Stimulated activated CD4-positive, alpha-beta T cell treated with anti-CD3 and anti-CD28 coated beads, Interleukin-1b, Interleukin-23, amount 100 ng/mL, for 48 hours (primary cell): Measurements from ENCODE around the gene KCNC4.

Experiments
- DNase-seq: peaks from one replicate; pipeline ENCODE4 v3.0.0-alpha.2; 2020

Gene KCNC4

DNA sequence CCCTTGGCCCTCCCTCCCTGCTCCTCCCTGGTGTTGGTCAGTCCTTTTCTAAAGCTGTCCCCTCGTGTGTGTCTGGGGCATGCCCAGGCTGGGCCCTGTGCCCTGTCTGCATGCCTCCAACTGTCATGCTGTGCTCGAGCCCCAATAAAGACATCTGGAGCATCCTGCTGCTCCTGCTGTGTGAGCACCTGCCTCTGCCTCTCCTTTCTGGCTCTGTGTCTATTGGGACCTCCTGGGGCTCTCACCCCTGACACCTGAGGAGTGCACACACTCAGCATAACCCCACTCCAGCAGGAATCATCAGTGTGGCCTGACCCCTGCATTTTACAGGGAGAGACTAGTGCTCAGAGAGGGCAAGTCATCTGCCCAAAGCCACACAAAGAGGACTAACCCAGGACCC, 23.7 kb downstream of the KCNC4 start:
- no peak for DNase-seq

- DNase-seq: no peak
These were observed 24.6 kb downstream of the KCNC4 start for GRCh38 chr1:110234691-110235090.

GRCh38 chr1:110235181-110235833, 25.2 kb downstream of the KCNC4 start:
- DNase-seq: no peak

DNA sequence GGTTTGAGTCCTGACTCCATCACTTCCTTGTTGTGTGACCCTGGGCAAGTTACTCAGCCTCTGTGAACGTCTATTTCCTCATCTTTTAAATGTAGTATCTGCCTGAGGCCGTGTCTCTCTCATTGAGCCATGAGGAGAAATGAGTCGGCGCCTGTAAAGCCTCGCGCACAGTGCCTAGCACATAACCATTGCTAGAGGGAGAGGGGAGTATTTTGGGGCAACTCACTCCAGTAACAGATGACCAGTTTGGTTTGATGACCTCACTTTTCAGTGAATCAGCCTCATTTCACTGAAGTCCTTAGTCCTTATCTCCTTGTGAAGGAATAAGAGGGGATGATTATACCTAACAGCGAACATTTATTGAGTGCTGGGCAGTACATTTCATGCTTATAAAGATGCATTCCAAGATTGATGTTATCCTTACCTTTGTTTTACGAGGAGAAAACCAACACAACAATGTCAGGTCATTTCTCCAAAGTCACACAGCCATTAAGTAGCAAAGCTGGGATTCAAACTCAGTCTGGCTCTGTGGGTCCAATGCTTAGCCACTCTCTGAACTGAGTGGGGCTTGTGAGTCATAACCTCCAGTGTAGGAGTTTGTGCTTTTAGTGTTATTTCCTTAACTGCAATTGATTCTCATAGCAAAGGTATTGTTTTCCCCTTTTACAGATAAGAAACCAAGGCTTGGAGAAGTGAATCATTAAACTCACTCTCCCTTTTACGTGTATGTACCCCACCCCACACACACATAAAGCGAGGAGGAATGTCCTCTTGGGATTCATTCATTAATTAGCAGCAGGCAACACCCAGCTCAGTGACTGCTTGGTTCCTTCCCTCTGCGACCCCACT, 25.9 kb downstream of the KCNC4 start:
- DNase-seq: peak; percentile 84

GRCh38 chr1:110237386-110238152, 27.5 kb downstream of the KCNC4 start:
- DNase-seq: no peak

GRCh38 chr1:110239441-110240430, 29.6 kb downstream of the KCNC4 start:
- no peak for DNase-seq

GRCh38 chr1:110240476-110241210, 30.5 kb downstream of the KCNC4 start:
- no peak for DNase-seq

DNA sequence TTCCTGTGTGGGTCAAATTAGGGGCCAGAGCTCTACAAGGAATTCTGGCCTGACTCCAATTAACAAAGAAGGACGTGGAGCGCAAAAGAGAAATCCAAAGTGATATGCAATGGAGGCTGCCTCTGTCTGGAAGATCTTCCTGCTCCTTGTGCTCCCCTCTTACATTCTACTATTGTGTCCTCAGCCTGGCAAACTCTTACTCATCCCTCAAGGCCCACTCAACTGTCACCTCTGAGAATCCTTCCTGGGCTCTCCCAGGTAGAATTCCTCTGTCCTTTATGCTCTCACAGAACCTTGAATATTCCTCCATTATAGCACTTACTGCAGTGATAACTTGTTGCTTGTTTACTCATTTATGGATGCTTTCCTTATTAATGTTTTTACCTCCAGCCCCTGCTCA, 31.4 kb downstream of the KCNC4 start:
- no peak for DNase-seq

DNA sequence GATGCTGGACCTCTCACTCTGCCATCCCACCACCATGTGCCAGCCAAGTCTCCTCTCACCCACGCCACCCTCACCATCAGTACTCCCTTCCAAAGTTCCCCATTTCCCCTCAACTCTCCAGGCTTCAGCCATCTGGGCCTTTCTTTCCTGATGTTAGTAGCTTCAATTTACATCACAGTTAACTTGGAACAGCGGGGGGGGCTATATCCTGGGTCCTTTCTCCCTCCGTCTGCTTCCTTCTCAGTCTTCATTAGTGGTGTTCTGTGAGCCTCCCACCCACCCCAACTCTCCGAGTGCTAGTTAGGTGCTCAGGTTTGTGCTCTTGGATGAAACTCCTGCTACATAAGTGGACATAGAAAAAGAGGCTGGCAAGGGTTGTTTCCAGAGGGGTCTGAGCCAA, 31.9 kb downstream of the KCNC4 start:
- no peak for DNase-seq

- no peak for DNase-seq
These were observed 32.6 kb downstream of the KCNC4 start for GRCh38 chr1:110242731-110243130.

- DNase-seq: no peak
These were observed 33.0 kb downstream of the KCNC4 start for GRCh38 chr1:110243146-110243545.

- peak; percentile 29 for DNase-seq
These were observed 33.5 kb downstream of the KCNC4 start for GRCh38 chr1:110243574-110243973.

DNA sequence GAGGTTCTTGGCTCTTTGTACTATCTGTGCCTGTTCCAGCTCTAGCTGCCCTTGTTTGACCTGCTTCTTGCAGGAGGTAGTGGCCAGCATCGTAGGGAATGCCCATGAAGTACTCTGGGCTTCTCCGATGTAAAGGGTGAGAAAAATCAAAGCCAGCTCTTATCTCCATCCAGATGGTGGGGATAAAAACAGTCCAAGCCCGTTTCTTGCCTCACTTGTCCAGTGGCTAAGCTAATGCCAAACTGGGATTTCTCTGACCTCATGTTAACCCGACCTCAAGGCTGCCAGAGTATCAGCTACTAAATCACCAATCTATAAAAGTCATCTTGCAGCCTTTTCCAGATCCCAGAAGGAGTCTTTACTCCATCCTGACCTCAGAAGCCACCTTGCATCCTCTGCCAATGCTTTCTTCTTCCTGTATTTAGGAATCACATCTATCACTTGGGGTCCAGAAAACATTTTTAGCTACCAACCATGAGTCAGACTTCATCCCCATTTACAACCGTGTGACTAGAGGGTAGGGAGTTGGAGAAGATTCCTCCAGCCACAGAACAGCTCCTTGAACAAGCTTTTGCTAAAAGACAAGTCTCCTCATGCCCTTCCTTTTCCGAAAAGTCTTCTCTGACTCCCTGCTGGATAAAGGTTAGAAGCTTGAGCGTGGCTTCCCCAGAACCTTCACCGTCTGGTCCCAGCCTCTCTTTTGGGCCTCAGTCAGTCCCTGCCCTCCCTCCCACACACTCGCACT, 35.9 kb downstream of the KCNC4 start:
- DNase-seq: no peak

GRCh38 chr1:110248746-110249145, 38.6 kb downstream of the KCNC4 start:
- DNase-seq: no peak

GRCh38 chr1:110249256-110249655, 39.1 kb downstream of the KCNC4 start:
- no peak for DNase-seq

DNA sequence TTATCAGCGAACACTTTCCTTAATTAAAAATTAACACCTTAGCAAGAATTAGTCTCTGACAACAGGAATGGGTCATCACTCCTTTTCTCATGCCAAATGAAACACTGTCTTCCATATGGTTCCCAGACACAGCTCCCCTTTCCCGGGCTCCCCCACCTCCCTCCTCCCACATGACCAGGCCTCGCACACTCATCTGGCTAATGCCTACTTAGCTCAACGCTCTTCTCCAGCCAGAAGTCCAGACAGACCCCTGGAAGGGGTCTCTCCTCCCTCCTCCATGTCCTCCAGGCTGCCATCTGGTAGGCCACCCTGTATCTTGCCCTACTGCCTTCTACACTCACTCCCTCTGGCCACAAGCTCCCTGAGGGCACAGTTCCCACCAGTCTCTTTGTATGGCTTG, 39.9 kb downstream of the KCNC4 start:
- DNase-seq: no peak

DNA sequence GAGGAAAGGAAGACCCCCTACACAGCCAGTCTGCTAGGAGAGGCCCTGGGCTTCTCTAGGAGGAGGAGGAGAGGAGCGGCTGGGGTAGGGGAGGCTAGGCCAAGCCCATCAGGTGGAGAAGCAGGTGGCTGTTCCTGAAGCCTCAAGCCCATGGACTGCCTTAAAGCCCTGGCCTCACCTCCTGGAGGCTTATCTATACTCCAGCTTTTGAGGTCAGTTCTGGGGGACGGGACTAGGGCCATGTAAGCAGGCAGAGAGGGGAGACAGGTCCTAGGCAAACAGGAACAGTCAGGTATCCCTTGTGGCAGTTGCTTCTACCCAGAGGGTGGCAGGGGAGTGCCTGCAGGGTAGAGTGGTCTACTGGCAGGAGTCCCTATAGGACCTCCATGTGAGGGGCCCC, 40.6 kb downstream of the KCNC4 start:
- no peak for DNase-seq

DNA sequence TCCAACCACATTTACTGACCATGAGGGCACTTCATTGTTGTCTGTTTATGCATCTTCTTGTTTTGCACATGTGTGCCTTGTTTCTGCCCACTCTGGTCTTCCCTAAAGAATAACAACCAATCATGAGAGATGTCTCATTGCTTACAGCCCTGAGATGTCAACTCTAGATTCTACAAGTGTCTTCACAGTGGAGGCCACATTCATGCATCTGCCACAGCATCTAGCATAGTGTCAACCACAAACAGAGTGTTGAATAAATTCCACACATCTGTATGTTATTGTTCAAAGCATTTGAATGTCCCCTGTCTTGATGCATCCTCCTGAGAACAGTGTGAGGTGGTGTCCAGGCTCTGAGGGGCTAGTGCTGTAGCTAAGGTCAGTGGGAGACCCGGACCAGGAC, 43.1 kb downstream of the KCNC4 start:
- no peak for DNase-seq

- no peak for DNase-seq
These were observed 44.7 kb downstream of the KCNC4 start for GRCh38 chr1:110254604-110255391.

DNA sequence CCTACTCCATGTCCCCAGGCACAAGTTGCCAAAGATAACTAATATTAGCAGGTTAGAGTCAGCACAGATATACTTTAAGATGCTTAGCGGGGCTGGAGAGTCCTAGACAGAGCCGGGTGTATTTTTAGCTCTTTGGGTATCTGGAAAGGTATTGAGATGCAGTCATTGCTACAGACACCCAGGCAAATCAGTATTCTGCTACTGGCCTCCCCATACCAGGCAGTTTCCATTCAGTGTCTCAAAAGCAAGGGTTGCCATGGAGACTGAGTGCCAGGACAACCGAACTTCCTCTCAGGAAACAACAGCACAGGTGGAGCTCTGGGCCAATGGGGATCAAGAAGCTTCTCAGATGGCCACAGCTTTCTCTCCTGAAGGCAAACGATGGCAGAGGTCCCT, 45.3 kb downstream of the KCNC4 start:
- DNase-seq: no peak
